SK-N-SH treated with all-trans-retinoic acid at 6 μM for 48 hours (cell line): ENCODE results near the gene VOPP1.
A peak's percentile ranks its signal among the peaks of the same experiment; 100 is the strongest.

Experiments
- ATAC-seq: fragments of 200-7000 bp; cut with Tn5 transposase; 3 replicates; pipeline ENCODE4 v1.9.1; 2020; ENCODE audit warnings: mild to moderate bottlenecking, moderate library complexity
- ARNTL ChIP-seq: fragments of 450-650 bp; formaldehyde crosslinking; IDR thresholded peaks from 2 replicates; pipeline ENCODE4 v1.5.0; 2020; ENCODE audit warnings: low read depth, mild to moderate bottlenecking, moderate library complexity, borderline replicate concordance
- BACH2 ChIP-seq: fragments of 250-450 bp; sonication (Bioruptor Pico); IDR thresholded peaks from 2 replicates; pipeline ENCODE4 v1.9.0; 2021; ENCODE audit warnings: mild to moderate bottlenecking, borderline replicate concordance
- CREB5 ChIP-seq: fragments of 250-450 bp; sonication (Bioruptor Pico); IDR thresholded peaks from 2 replicates; pipeline ENCODE4 v1.5.1; 2020; ENCODE audit warnings: low read depth, mild to moderate bottlenecking, moderate library complexity
- CSDC2 ChIP-seq: fragments of 250-450 bp; sonication (Bioruptor Pico); IDR thresholded peaks from 2 replicates; pipeline ENCODE4 v1.5.0; 2020; ENCODE audit warnings: mild to moderate bottlenecking, moderate library complexity
- GLIS3 ChIP-seq: fragments of 250-450 bp; sonication (Bioruptor Pico); IDR thresholded peaks from 2 replicates; pipeline ENCODE4 v1.5.0; 2020; ENCODE audit warnings: mild to moderate bottlenecking, moderate library complexity
- OSR1 ChIP-seq: fragments of 250-450 bp; sonication (Bioruptor Pico); IDR thresholded peaks from 2 replicates; pipeline ENCODE4 v1.8.0; 2022; ENCODE audit warnings: moderate library complexity, mild to moderate bottlenecking, inconsistent platforms
- PPARA ChIP-seq: fragments of 250-450 bp; sonication (Bioruptor Pico); IDR thresholded peaks from 2 replicates; pipeline ENCODE4 v1.5.0; 2020; ENCODE audit warnings: mild to moderate bottlenecking, borderline replicate concordance
- RARB ChIP-seq: fragments of 250-450 bp; sonication (Bioruptor Pico); IDR thresholded peaks from 2 replicates; pipeline ENCODE4 v1.8.0; 2021; ENCODE audit warnings: mild to moderate bottlenecking, moderate library complexity
- SNAI2 ChIP-seq: fragments of 250-450 bp; sonication (Bioruptor Pico); IDR thresholded peaks from 2 replicates; pipeline ENCODE4 v1.5.0; 2020; ENCODE audit warnings: mild to moderate bottlenecking, moderate library complexity
- TCF4 ChIP-seq: fragments of 250-450 bp; sonication (Bioruptor Pico); IDR thresholded peaks from 2 replicates; pipeline ENCODE4 v1.8.0; 2021; ENCODE audit warnings: mild to moderate bottlenecking, moderate library complexity, borderline replicate concordance
- TOX ChIP-seq: fragments of 250-450 bp; sonication (Bioruptor Pico); IDR thresholded peaks from 2 replicates; pipeline ENCODE4 v1.8.0; 2021; ENCODE audit warnings: mild to moderate bottlenecking, moderate library complexity, borderline replicate concordance
- ZC3H10 ChIP-seq: fragments of 250-450 bp; sonication (Bioruptor Pico); IDR thresholded peaks from 2 replicates; pipeline ENCODE4 v1.5.1; 2021; ENCODE audit warnings: mild to moderate bottlenecking, moderate library complexity
- ZFP3 ChIP-seq: fragments of 250-450 bp; sonication (Bioruptor Pico); IDR thresholded peaks from 2 replicates; pipeline ENCODE4 v1.5.0; 2020; ENCODE audit warnings: mild to moderate bottlenecking, moderate library complexity
- ZFP30 ChIP-seq: fragments of 450-650 bp; formaldehyde crosslinking; IDR thresholded peaks from 2 replicates; pipeline ENCODE4 v1.5.0; 2022; ENCODE audit warnings: mild to moderate bottlenecking, moderate library complexity
- ZNF565 ChIP-seq: fragments of 450-650 bp; formaldehyde crosslinking; conservative IDR thresholded peaks from 2 replicates; pipeline ENCODE4 v1.5.0; 2020; ENCODE audit warnings: low read depth, mild to moderate bottlenecking, moderate library complexity
- ZNF70 ChIP-seq: fragments of 450-650 bp; formaldehyde crosslinking; IDR thresholded peaks from 2 replicates; pipeline ENCODE4 v1.5.0; 2020; ENCODE audit warnings: mild to moderate bottlenecking, moderate library complexity
- ZNF8 ChIP-seq: fragments of 450-650 bp; formaldehyde crosslinking; IDR thresholded peaks from 2 replicates; pipeline ENCODE4 v1.5.0; 2020; ENCODE audit warnings: mild to moderate bottlenecking, moderate library complexity
- TF ChIP-seq, protein P1 (sequence below): fragments of 250-450 bp; sonication (Bioruptor Pico); IDR thresholded peaks from 2 replicates; pipeline ENCODE4 v1.5.1; 2021; ENCODE audit warnings: mild to moderate bottlenecking, moderate library complexity
- TF ChIP-seq, protein P2 (sequence below): fragments of 250-450 bp; sonication (Bioruptor Pico); IDR thresholded peaks from 2 replicates; pipeline ENCODE4 v1.8.0; 2021; ENCODE audit warnings: low read depth, mild to moderate bottlenecking, moderate library complexity, borderline replicate concordance
- TF ChIP-seq, protein P3 (sequence below): fragments of 250-450 bp; sonication (Bioruptor Pico); IDR thresholded peaks from 2 replicates; pipeline ENCODE4 v1.8.0; 2020; ENCODE audit warnings: mild to moderate bottlenecking, moderate library complexity, borderline replicate concordance
- TF ChIP-seq, protein P4 (sequence below): fragments of 250-450 bp; sonication (Bioruptor Pico); IDR thresholded peaks from 2 replicates; pipeline ENCODE4 v1.5.0; 2020; ENCODE audit warnings: mild to moderate bottlenecking, moderate library complexity

Gene VOPP1

DNA sequence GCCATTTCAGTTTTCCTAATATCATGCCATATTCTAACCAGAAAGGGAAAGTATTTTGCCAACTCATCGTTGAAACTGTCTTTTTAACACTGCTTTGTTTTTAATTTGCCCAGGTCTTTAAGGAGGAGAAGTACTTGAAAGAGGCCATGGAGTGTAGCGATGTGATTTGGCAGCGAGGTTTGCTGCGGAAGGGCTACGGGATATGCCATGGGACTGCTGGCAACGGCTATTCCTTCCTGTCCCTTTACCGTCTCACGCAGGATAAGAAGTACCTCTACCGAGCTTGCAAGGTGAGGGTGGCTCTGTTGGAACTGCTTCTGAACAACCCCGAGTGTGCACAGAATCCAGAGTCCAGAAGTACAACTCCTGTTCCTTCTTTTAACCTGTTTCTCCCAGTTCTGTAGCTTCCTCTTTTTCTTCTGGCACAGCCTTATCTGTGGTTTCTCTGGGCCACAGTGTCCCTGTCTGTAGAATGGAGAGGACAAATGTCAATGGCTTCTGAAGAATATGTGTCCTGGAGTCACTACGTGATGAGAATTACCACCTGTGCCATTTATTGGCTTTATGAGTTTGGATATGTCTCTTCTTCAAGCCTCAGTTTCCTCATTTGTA is 147.1 kb downstream of the VOPP1 start:
- no peak for TF ChIP-seq ZFP3 (CRISPR knock-in tag)
- TF ChIP-seq, protein P1, sequence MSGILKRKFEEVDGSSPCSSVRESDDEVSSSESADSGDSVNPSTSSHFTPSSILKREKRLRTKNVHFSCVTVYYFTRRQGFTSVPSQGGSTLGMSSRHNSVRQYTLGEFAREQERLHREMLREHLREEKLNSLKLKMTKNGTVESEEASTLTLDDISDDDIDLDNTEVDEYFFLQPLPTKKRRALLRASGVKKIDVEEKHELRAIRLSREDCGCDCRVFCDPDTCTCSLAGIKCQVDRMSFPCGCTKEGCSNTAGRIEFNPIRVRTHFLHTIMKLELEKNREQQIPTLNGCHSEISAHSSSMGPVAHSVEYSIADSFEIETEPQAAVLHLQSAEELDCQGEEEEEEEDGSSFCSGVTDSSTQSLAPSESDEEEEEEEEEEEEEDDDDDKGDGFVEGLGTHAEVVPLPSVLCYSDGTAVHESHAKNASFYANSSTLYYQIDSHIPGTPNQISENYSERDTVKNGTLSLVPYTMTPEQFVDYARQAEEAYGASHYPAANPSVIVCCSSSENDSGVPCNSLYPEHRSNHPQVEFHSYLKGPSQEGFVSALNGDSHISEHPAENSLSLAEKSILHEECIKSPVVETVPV: no peak
- no peak for TF ChIP-seq OSR1
- no peak for TF ChIP-seq ZC3H10 (CRISPR knock-in tag)
- TF ChIP-seq ZNF8 (CRISPR knock-in tag): no peak
- no peak for TF ChIP-seq ZNF70 (CRISPR knock-in tag)
- no peak for ATAC-seq

DNA sequence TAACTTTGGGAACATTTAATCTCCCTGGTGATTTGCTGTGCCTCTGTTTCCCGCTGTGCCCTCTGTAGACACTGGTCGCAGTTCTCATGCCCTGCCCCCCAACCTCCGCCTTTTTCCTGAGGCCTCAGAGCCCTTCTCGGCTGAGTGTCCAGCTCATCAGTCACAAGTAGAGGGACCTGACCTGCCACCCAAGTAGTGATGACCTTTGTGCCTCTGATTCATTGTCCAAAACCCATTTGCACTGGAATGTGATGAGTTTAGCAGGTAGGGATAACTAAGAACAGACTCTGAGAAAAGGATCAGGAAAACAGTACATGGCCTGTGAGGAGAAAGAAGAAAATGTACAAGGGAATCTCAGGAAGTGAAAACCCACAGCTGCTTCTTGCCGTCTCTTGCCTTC is 148.4 kb downstream of the VOPP1 start:
- TF ChIP-seq CSDC2 (CRISPR knock-in tag): no peak
- TF ChIP-seq CREB5 (CRISPR knock-in tag): no peak
- TF ChIP-seq ARNTL (CRISPR knock-in tag): no peak
- TF ChIP-seq, protein P1: no peak
- TF ChIP-seq, protein P2, sequence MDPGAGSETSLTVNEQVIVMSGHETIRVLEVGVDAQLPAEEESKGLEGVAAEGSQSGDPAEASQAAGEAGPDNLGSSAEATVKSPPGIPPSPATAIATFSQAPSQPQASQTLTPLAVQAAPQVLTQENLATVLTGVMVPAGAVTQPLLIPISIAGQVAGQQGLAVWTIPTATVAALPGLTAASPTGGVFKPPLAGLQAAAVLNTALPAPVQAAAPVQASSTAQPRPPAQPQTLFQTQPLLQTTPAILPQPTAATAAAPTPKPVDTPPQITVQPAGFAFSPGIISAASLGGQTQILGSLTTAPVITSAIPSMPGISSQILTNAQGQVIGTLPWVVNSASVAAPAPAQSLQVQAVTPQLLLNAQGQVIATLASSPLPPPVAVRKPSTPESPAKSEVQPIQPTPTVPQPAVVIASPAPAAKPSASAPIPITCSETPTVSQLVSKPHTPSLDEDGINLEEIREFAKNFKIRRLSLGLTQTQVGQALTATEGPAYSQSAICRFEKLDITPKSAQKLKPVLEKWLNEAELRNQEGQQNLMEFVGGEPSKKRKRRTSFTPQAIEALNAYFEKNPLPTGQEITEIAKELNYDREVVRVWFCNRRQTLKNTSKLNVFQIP: no peak
- no peak for TF ChIP-seq GLIS3
- TF ChIP-seq, protein P3, sequence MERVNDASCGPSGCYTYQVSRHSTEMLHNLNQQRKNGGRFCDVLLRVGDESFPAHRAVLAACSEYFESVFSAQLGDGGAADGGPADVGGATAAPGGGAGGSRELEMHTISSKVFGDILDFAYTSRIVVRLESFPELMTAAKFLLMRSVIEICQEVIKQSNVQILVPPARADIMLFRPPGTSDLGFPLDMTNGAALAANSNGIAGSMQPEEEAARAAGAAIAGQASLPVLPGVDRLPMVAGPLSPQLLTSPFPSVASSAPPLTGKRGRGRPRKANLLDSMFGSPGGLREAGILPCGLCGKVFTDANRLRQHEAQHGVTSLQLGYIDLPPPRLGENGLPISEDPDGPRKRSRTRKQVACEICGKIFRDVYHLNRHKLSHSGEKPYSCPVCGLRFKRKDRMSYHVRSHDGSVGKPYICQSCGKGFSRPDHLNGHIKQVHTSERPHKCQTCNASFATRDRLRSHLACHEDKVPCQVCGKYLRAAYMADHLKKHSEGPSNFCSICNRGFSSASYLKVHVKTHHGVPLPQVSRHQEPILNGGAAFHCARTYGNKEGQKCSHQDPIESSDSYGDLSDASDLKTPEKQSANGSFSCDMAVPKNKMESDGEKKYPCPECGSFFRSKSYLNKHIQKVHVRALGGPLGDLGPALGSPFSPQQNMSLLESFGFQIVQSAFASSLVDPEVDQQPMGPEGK (CRISPR knock-in tag): no peak
- TF ChIP-seq TOX: no peak
- TF ChIP-seq RARB: no peak
- no peak for TF ChIP-seq PPARA
- no peak for TF ChIP-seq OSR1
- TF ChIP-seq ZNF565 (CRISPR knock-in tag): no peak
- TF ChIP-seq TCF4: no peak
- no peak for TF ChIP-seq ZFP30 (CRISPR knock-in tag)
- TF ChIP-seq SNAI2 (CRISPR knock-in tag): no peak
- TF ChIP-seq, protein P4, sequence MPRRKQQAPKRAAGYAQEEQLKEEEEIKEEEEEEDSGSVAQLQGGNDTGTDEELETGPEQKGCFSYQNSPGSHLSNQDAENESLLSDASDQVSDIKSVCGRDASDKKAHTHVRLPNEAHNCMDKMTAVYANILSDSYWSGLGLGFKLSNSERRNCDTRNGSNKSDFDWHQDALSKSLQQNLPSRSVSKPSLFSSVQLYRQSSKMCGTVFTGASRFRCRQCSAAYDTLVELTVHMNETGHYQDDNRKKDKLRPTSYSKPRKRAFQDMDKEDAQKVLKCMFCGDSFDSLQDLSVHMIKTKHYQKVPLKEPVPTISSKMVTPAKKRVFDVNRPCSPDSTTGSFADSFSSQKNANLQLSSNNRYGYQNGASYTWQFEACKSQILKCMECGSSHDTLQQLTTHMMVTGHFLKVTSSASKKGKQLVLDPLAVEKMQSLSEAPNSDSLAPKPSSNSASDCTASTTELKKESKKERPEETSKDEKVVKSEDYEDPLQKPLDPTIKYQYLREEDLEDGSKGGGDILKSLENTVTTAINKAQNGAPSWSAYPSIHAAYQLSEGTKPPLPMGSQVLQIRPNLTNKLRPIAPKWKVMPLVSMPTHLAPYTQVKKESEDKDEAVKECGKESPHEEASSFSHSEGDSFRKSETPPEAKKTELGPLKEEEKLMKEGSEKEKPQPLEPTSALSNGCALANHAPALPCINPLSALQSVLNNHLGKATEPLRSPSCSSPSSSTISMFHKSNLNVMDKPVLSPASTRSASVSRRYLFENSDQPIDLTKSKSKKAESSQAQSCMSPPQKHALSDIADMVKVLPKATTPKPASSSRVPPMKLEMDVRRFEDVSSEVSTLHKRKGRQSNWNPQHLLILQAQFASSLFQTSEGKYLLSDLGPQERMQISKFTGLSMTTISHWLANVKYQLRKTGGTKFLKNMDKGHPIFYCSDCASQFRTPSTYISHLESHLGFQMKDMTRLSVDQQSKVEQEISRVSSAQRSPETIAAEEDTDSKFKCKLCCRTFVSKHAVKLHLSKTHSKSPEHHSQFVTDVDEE (CRISPR knock-in tag): no peak
- no peak for TF ChIP-seq ZFP3 (CRISPR knock-in tag)
- no peak for ATAC-seq

- peak; percentile 71 for ATAC-seq
- no peak for TF ChIP-seq ZFP30 (CRISPR knock-in tag)
- no peak for TF ChIP-seq PPARA
- TF ChIP-seq, protein P4 (CRISPR knock-in tag): no peak
- TF ChIP-seq BACH2: no peak
- TF ChIP-seq ZNF70 (CRISPR knock-in tag): no peak
- TF ChIP-seq TOX: no peak
- no peak for TF ChIP-seq ZFP3 (CRISPR knock-in tag)
- no peak for TF ChIP-seq CSDC2 (CRISPR knock-in tag)
- TF ChIP-seq, protein P2: no peak
Measured at GRCh38 chr7:55423277-55423711, 149.0 kb downstream of the VOPP1 start.
